Astrocyte (in vitro differentiated cells and primary cell): ENCODE results near the gene MLPH. TPM values are rescaled to one million over a fixed set of nuclear protein-coding genes. Genes with fewer than 3 reads are reported as not detected.

Experiments
- DNase-seq: peaks from one replicate; pipeline ENCODE4 v3.0.0-alpha.2; 2010; ENCODE audit warnings: low read depth
- FAIRE-seq: peaks from 2 replicates; lab custom pipeline; 2011; peaks lifted over from hg19 to GRCh38; lab: Jason Lieb, UNC
- H2AFZ ChIP-seq: 2 replicates; pipeline ENCODE4 v1.6.0; 2012; ENCODE audit warnings: low read depth, low read length, inconsistent platforms
- H3K27ac ChIP-seq: 2 replicates; pipeline ENCODE4 v1.5.1; 2011; ENCODE audit warnings: low read depth, low read length, inconsistent platforms
- H3K27me3 ChIP-seq: 2 replicates; pipeline ENCODE4 v1.6.0; 2011; ENCODE audit warnings: low read length, inconsistent platforms; ENCODE audit not compliant: insufficient read depth
- H3K36me3 ChIP-seq: 2 replicates; pipeline ENCODE4 v1.5.1; 2011; ENCODE audit warnings: low read length, inconsistent platforms; ENCODE audit not compliant: insufficient read depth
- H3K4me1 ChIP-seq: 2 replicates; pipeline ENCODE4 v1.5.1; 2011; ENCODE audit warnings: low read length, inconsistent platforms; ENCODE audit not compliant: insufficient read depth
- H3K4me2 ChIP-seq: 2 replicates; pipeline ENCODE4 v1.6.0; 2012; ENCODE audit warnings: low read length, inconsistent platforms
- H3K4me3 ChIP-seq: 2 replicates; pipeline ENCODE4 v1.5.1; 2011; ENCODE audit warnings: low read depth, mild to moderate bottlenecking, low read length, inconsistent platforms; ENCODE audit not compliant: insufficient read depth
- H3K79me2 ChIP-seq: 2 replicates; pipeline ENCODE4 v1.6.0; 2012; ENCODE audit warnings: mild to moderate bottlenecking, low read length, inconsistent platforms; ENCODE audit not compliant: insufficient read depth
- H3K9ac ChIP-seq: 2 replicates; pipeline ENCODE4 v1.6.0; 2012; ENCODE audit warnings: mild to moderate bottlenecking, low read length, inconsistent platforms
- H3K9me3 ChIP-seq: 2 replicates; pipeline ENCODE4 v1.5.1; 2012; ENCODE audit warnings: low read depth, mild to moderate bottlenecking, low read length, inconsistent platforms; ENCODE audit not compliant: insufficient read depth
- H4K20me1 ChIP-seq: 2 replicates; pipeline ENCODE4 v1.6.0; 2012; ENCODE audit warnings: low read length, inconsistent platforms; ENCODE audit not compliant: insufficient read depth
- H3K27ac Mint-ChIP-seq: one replicate; pipeline ENCODE4 v1.8.0; 2021; ENCODE audit warnings: mild to moderate bottlenecking, mixed read lengths; ENCODE audit not compliant: unreplicated experiment
- H3K27me3 Mint-ChIP-seq: one replicate; pipeline ENCODE4 v1.8.0; 2021; ENCODE audit warnings: low read depth, mixed read lengths; ENCODE audit not compliant: unreplicated experiment
- H3K36me3 Mint-ChIP-seq: one replicate; pipeline ENCODE4 v1.8.0; 2021; ENCODE audit warnings: low read depth, mixed read lengths; ENCODE audit not compliant: unreplicated experiment
- H3K4me1 Mint-ChIP-seq: one replicate; pipeline ENCODE4 v1.8.0; 2021; ENCODE audit warnings: low read depth, mixed read lengths; ENCODE audit not compliant: unreplicated experiment
- H3K4me3 Mint-ChIP-seq: one replicate; pipeline ENCODE4 v1.8.0; 2021; ENCODE audit warnings: mild to moderate bottlenecking, moderate library complexity, mixed read lengths; ENCODE audit not compliant: unreplicated experiment
- H3K9me3 Mint-ChIP-seq: one replicate; pipeline ENCODE4 v1.8.0; 2021; ENCODE audit warnings: mild to moderate bottlenecking, mixed read lengths; ENCODE audit not compliant: unreplicated experiment
- EZH2 ChIP-seq: IDR thresholded peaks from 2 replicates; pipeline ENCODE4 v1.6.1; 2012; ENCODE audit warnings: mild to moderate bottlenecking, low read length, inconsistent platforms; ENCODE audit not compliant: insufficient read depth
- total RNA-seq: library from RNA; stranded (reverse); gene quantifications from 2 replicates; pipeline ENCODE4 v1.2.1, GENCODE V29; 2021
- TF ChIP-seq, protein P1 (sequence below): IDR thresholded peaks from 2 replicates; pipeline ENCODE4 v1.5.1; 2011; ENCODE audit warnings: low read depth, mild to moderate bottlenecking, inconsistent platforms, low read length, moderate library complexity; ENCODE audit not compliant: insufficient read depth

Gene MLPH
- total RNA-seq, 1 donor from 2014 or later = 14.2 TPM

DNA sequence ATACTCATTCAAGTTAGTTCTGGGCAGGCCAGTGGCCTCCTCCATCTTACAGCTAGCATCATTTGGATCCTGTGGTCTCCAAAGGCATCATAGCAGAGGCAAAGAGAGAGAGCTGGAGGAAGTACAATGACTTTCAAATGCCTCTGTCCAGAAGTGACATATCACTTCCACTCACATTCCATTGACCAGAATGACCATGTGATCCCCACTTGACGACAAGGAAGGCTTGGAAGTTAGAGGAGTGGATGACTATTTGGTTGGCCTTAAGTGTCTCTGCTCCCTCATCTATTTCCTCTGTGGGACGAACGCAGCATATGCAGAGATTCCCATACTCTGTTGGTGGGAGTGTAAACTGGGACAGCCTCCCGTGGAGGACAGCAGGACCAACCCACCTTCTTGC lies 27.8 kb upstream of the MLPH start:
- Mint-ChIP-seq H3K36me3 (peaks cover 2% of the 10 kb centered on the region), H3K4me3 (no peak overlapping the region), H3K4me1 (peaks cover 17% of the 10 kb centered on the region), H3K27ac (peak overlapping the region; percentile 47), H3K27me3 (peaks cover 2% of the 10 kb centered on the region), H3K9me3 (peaks cover 23% of the 10 kb centered on the region)
- Histone ChIP-seq H3K79me2 (no peaks in the 10 kb centered on the region), H3K9ac (peak overlapping the region; percentile 17), H3K27me3 (no peaks in the 10 kb centered on the region), H3K4me1 (peaks cover 37% of the 10 kb centered on the region), H3K4me3 (no peak overlapping the region), H3K27ac (peak overlapping the region; percentile 72), H3K36me3 (no peaks in the 10 kb centered on the region), H3K9me3 (no peaks in the 10 kb centered on the region), H3K4me2 (peak overlapping the region; percentile 21), H4K20me1 (no peaks in the 10 kb centered on the region), H2AFZ (no peak overlapping the region)
- FAIRE-seq (no peak), DNase-seq (peak; percentile 56)
- TF ChIP-seq EZH2 = no peak
- TF ChIP-seq, protein P1, sequence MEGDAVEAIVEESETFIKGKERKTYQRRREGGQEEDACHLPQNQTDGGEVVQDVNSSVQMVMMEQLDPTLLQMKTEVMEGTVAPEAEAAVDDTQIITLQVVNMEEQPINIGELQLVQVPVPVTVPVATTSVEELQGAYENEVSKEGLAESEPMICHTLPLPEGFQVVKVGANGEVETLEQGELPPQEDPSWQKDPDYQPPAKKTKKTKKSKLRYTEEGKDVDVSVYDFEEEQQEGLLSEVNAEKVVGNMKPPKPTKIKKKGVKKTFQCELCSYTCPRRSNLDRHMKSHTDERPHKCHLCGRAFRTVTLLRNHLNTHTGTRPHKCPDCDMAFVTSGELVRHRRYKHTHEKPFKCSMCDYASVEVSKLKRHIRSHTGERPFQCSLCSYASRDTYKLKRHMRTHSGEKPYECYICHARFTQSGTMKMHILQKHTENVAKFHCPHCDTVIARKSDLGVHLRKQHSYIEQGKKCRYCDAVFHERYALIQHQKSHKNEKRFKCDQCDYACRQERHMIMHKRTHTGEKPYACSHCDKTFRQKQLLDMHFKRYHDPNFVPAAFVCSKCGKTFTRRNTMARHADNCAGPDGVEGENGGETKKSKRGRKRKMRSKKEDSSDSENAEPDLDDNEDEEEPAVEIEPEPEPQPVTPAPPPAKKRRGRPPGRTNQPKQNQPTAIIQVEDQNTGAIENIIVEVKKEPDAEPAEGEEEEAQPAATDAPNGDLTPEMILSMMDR = no peak

DNA sequence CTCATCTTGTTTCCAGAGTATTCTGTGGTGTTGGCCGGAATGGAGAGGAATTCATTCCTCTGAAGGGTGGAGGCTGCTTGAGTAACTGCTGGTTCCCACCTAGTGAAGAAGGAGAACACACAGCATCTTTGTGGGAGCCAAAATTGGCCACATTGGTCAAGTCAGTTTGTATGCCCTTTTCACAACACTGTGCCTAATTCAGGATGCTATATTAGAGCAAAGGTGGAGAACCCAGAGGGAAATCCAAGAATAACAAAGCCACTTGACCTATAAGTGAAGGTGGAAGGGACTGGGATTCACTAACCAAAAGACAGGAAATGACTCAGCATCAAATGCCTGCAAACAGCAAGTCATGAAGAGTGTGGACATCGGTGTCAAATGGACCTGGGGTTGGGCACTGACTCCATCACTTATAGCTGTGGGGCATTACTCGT lies 27.3 kb upstream of the MLPH start:
- no peaks in the 10 kb centered on the region for H3K9me3 ChIP-seq
- H3K4me1 ChIP-seq = peaks cover 38% of the 10 kb centered on the region
- H4K20me1 ChIP-seq = no peaks in the 10 kb centered on the region
- Mint-ChIP-seq H3K9me3 (peaks cover 23% of the 10 kb centered on the region), H3K4me3 (no peak overlapping the region), H3K27me3 (peaks cover 2% of the 10 kb centered on the region), H3K36me3 (peaks cover 2% of the 10 kb centered on the region), H3K27ac (peak overlapping the region; percentile 47), H3K4me1 (peaks cover 17% of the 10 kb centered on the region)
- peak overlapping the region; percentile 17 for H3K9ac ChIP-seq
- peak overlapping the region; percentile 72 for H3K27ac ChIP-seq
- H3K27me3 ChIP-seq = no peaks in the 10 kb centered on the region
- peak; percentile 93 for DNase-seq
- H3K36me3 ChIP-seq = no peaks in the 10 kb centered on the region
- H3K79me2 ChIP-seq = no peaks in the 10 kb centered on the region
- FAIRE-seq = no peak
- TF ChIP-seq, protein P1 = no peak
- TF ChIP-seq EZH2 = no peak
- no peak overlapping the region for H2AFZ ChIP-seq
- peak overlapping the region; percentile 21 for H3K4me2 ChIP-seq
- H3K4me3 ChIP-seq = no peak overlapping the region

DNA sequence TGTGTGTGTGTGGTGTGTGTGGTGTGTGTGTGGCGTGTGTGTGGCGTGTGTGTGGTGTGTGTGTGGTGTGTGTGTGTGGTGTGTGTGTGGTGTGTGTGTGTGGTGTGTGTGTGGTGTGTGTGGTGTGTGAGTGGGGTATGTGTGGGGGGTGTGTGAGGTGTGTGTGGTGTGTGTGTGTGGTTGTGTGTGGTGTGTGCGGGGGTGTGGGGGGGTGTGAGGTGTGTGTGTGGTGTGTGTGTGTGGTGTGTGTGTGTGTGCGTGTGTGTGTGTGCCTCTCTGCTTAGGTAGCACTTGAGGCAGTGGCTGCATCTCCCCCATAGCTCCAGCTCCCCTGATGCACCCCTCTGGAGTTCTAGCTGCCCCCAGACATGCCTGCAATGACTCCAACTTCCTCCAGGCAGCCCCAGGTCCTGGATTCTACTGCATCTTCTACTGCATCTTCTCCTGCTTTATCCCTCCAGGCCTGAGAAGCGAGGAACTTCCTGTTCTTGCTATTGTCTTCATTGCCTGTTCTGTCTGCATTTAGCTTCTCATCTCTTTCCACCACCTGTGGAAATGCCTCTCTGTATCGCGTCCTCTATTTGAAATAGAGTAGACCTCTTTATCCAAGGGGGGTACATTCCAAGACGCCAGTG lies 22.2 kb upstream of the MLPH start:
- peak overlapping the region; percentile 95 for H3K27ac ChIP-seq
- H2AFZ ChIP-seq = no peak overlapping the region
- H3K36me3 ChIP-seq = no peaks in the 10 kb centered on the region
- Mint-ChIP-seq H3K36me3 (peaks cover 6% of the 10 kb centered on the region), H3K27ac (peak overlapping the region; percentile 70), H3K4me1 (peaks cover 17% of the 10 kb centered on the region), H3K27me3 (peaks cover 2% of the 10 kb centered on the region), H3K4me3 (no peak overlapping the region), H3K9me3 (peaks cover 15% of the 10 kb centered on the region)
- FAIRE-seq (peak; percentile 17), DNase-seq (no peak)
- no peaks in the 10 kb centered on the region for H4K20me1 ChIP-seq
- TF ChIP-seq EZH2 = no peak
- TF ChIP-seq, protein P1 = no peak
- no peaks in the 10 kb centered on the region for H3K79me2 ChIP-seq
- no peak overlapping the region for H3K4me3 ChIP-seq
- no peaks in the 10 kb centered on the region for H3K27me3 ChIP-seq
- peaks cover 19% of the 10 kb centered on the region for H3K4me1 ChIP-seq
- peak overlapping the region; percentile 71 for H3K9ac ChIP-seq
- H3K4me2 ChIP-seq = no peak overlapping the region
- H3K9me3 ChIP-seq = no peaks in the 10 kb centered on the region
